ENCODE results near the gene KCNAB3. TPM values are rescaled to one million over a fixed set of nuclear protein-coding genes. Genes with fewer than 3 reads are reported as not detected.

Gene KCNAB3
- total RNA-seq, 1 donor = 1.2 TPM

GRCh38 chr17:7951143-7951792 lies 21.6 kb upstream of the KCNAB3 start:
- no peak overlapping the region for H3K4me3 ChIP-seq (ENCODE audit: low read length)
- no peaks in the 10 kb centered on the region for H3K27me3 ChIP-seq (ENCODE audit: insufficient read depth, low read length)
- no peaks in the 10 kb centered on the region for H3K9me3 ChIP-seq (ENCODE audit: low read depth, low read length)
- no peaks in the 10 kb centered on the region for H3K4me1 ChIP-seq (ENCODE audit: insufficient read depth, low read length)

- Histone ChIP-seq H3K27me3 (ENCODE audit: insufficient read depth, low read length) (no peaks in the 10 kb centered on the region), H3K4me1 (ENCODE audit: insufficient read depth, low read length) (no peaks in the 10 kb centered on the region), H3K9me3 (ENCODE audit: low read depth, low read length) (no peaks in the 10 kb centered on the region), H3K4me3 (ENCODE audit: low read length) (no peak overlapping the region)
Measured at GRCh38 chr17:7950578-7950977, 20.9 kb upstream of the KCNAB3 start.

- Histone ChIP-seq H3K4me3 (ENCODE audit: low read length) (no peak overlapping the region), H3K4me1 (ENCODE audit: insufficient read depth, low read length) (no peaks in the 10 kb centered on the region), H3K27me3 (ENCODE audit: insufficient read depth, low read length) (no peaks in the 10 kb centered on the region), H3K9me3 (ENCODE audit: low read depth, low read length) (no peaks in the 10 kb centered on the region)
Measured at GRCh38 chr17:7947651-7948050, 18.0 kb upstream of the KCNAB3 start.

- Histone ChIP-seq H3K4me1 (ENCODE audit: insufficient read depth, low read length) (no peaks in the 10 kb centered on the region), H3K27me3 (ENCODE audit: insufficient read depth, low read length) (no peaks in the 10 kb centered on the region), H3K9me3 (ENCODE audit: low read depth, low read length) (no peaks in the 10 kb centered on the region), H3K4me3 (ENCODE audit: low read length) (no peak overlapping the region)
Measured at GRCh38 chr17:7946441-7946840, 16.8 kb upstream of the KCNAB3 start.

GRCh38 chr17:7945651-7946050 lies 16.0 kb upstream of the KCNAB3 start:
- Histone ChIP-seq H3K27me3 (ENCODE audit: insufficient read depth, low read length) (no peaks in the 10 kb centered on the region), H3K9me3 (ENCODE audit: low read depth, low read length) (no peaks in the 10 kb centered on the region), H3K4me3 (ENCODE audit: low read length) (no peak overlapping the region), H3K4me1 (ENCODE audit: insufficient read depth, low read length) (no peaks in the 10 kb centered on the region)

- no peaks in the 10 kb centered on the region for H3K27me3 ChIP-seq (ENCODE audit: insufficient read depth, low read length)
- H3K9me3 ChIP-seq (ENCODE audit: low read depth, low read length) = no peaks in the 10 kb centered on the region
- no peaks in the 10 kb centered on the region for H3K4me1 ChIP-seq (ENCODE audit: insufficient read depth, low read length)
- H3K4me3 ChIP-seq (ENCODE audit: low read length) = no peak overlapping the region
Measured at GRCh38 chr17:7944326-7944725, 14.7 kb upstream of the KCNAB3 start.

GRCh38 chr17:7943291-7943690 lies 13.6 kb upstream of the KCNAB3 start:
- H3K4me1 ChIP-seq (ENCODE audit: insufficient read depth, low read length) = no peaks in the 10 kb centered on the region
- H3K9me3 ChIP-seq (ENCODE audit: low read depth, low read length) = no peaks in the 10 kb centered on the region
- H3K4me3 ChIP-seq (ENCODE audit: low read length) = no peak overlapping the region
- H3K27me3 ChIP-seq (ENCODE audit: insufficient read depth, low read length) = no peaks in the 10 kb centered on the region

GRCh38 chr17:7940743-7941142 lies 11.1 kb upstream of the KCNAB3 start:
- H3K4me3 ChIP-seq (ENCODE audit: low read length) = no peak overlapping the region
- no peaks in the 10 kb centered on the region for H3K27me3 ChIP-seq (ENCODE audit: insufficient read depth, low read length)
- no peaks in the 10 kb centered on the region for H3K9me3 ChIP-seq (ENCODE audit: low read depth, low read length)
- no peaks in the 10 kb centered on the region for H3K4me1 ChIP-seq (ENCODE audit: insufficient read depth, low read length)

GRCh38 chr17:7940034-7940433 lies 10.4 kb upstream of the KCNAB3 start:
- no peaks in the 10 kb centered on the region for H3K4me1 ChIP-seq (ENCODE audit: insufficient read depth, low read length)
- H3K9me3 ChIP-seq (ENCODE audit: low read depth, low read length) = no peaks in the 10 kb centered on the region
- H3K4me3 ChIP-seq (ENCODE audit: low read length) = no peak overlapping the region
- no peaks in the 10 kb centered on the region for H3K27me3 ChIP-seq (ENCODE audit: insufficient read depth, low read length)

GRCh38 chr17:7935859-7936258 lies 6.2 kb upstream of the KCNAB3 start:
- Histone ChIP-seq H3K27me3 (ENCODE audit: insufficient read depth, low read length) (no peaks in the 10 kb centered on the region), H3K9me3 (ENCODE audit: low read depth, low read length) (no peaks in the 10 kb centered on the region), H3K4me3 (ENCODE audit: low read length) (no peak overlapping the region), H3K4me1 (ENCODE audit: insufficient read depth, low read length) (peaks cover 21% of the 10 kb centered on the region)

- no peaks in the 10 kb centered on the region for H3K9me3 ChIP-seq (ENCODE audit: low read depth, low read length)
- peak overlapping the region; percentile 67 for H3K4me3 ChIP-seq (ENCODE audit: low read length)
- peaks cover 29% of the 10 kb centered on the region for H3K4me1 ChIP-seq (ENCODE audit: insufficient read depth, low read length)
- no peaks in the 10 kb centered on the region for H3K27me3 ChIP-seq (ENCODE audit: insufficient read depth, low read length)
Measured at GRCh38 chr17:7932949-7933348, 3.3 kb upstream of the KCNAB3 start.

GRCh38 chr17:7932483-7932891 lies 2.8 kb upstream of the KCNAB3 start:
- peaks cover 29% of the 10 kb centered on the region for H3K4me1 ChIP-seq (ENCODE audit: insufficient read depth, low read length)
- H3K27me3 ChIP-seq (ENCODE audit: insufficient read depth, low read length) = no peaks in the 10 kb centered on the region
- H3K9me3 ChIP-seq (ENCODE audit: low read depth, low read length) = no peaks in the 10 kb centered on the region
- peak overlapping the region; percentile 67 for H3K4me3 ChIP-seq (ENCODE audit: low read length)

- no peaks in the 10 kb centered on the region for H3K9me3 ChIP-seq (ENCODE audit: low read depth, low read length)
Measured at GRCh38 chr17:7931709-7932482, 2.2 kb upstream of the KCNAB3 start, which contains the start of the genes CNTROB and TRAPPC1. TSS of gene CNTROB (plus strand) at chr17:7932206. CDS start at chr17:7933080, 874 bp downstream. TSS of gene TRAPPC1 (minus strand) at chr17:7931946. CDS start at chr17:7931829, 117 bp downstream.

GRCh38 chr17:7930841-7931631 lies 1.4 kb upstream of the KCNAB3 start:
- Histone ChIP-seq H3K27me3 (ENCODE audit: insufficient read depth, low read length) (no peaks in the 10 kb centered on the region), H3K4me1 (ENCODE audit: insufficient read depth, low read length) (peaks cover 29% of the 10 kb centered on the region), H3K4me3 (ENCODE audit: low read length) (peak overlapping the region; percentile 67), H3K9me3 (ENCODE audit: low read depth, low read length) (no peaks in the 10 kb centered on the region)

More at GRCh38 chr17:7931709-7932482, 2.2 kb upstream of the KCNAB3 start, which contains the start of the genes CNTROB and TRAPPC1:
- Histone ChIP-seq H3K4me3 (ENCODE audit: low read length) (peak within 1 kb of the TSS; percentile 67), H3K27me3 (ENCODE audit: insufficient read depth, low read length) (no peaks in the 10 kb centered on the region), H3K4me1 (ENCODE audit: insufficient read depth, low read length) (peaks cover 29% of the 10 kb centered on the region)

- H3K9me3 ChIP-seq (ENCODE audit: low read depth, low read length) = no peaks in the 10 kb centered on the region
- no peak overlapping the region for H3K4me3 ChIP-seq (ENCODE audit: low read length)
- H3K4me1 ChIP-seq (ENCODE audit: insufficient read depth, low read length) = peaks cover 31% of the 10 kb centered on the region
- H3K27me3 ChIP-seq (ENCODE audit: insufficient read depth, low read length) = no peaks in the 10 kb centered on the region
Measured at GRCh38 chr17:7927596-7927995, 2.1 kb downstream of the KCNAB3 start.
